GM18526 (cell line): ENCODE results near the gene OR10H5.

Experiments used
- POLR2A ChIP-seq: IDR thresholded peaks from 3 replicates; pipeline ENCODE4 v1.6.1; 2011; ENCODE audit not compliant: insufficient read length; ENCODE audit errors: extremely low read depth

Gene OR10H5, protein sequence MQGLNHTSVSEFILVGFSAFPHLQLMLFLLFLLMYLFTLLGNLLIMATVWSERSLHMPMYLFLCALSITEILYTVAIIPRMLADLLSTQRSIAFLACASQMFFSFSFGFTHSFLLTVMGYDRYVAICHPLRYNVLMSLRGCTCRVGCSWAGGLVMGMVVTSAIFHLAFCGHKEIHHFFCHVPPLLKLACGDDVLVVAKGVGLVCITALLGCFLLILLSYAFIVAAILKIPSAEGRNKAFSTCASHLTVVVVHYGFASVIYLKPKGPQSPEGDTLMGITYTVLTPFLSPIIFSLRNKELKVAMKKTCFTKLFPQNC

DNA sequence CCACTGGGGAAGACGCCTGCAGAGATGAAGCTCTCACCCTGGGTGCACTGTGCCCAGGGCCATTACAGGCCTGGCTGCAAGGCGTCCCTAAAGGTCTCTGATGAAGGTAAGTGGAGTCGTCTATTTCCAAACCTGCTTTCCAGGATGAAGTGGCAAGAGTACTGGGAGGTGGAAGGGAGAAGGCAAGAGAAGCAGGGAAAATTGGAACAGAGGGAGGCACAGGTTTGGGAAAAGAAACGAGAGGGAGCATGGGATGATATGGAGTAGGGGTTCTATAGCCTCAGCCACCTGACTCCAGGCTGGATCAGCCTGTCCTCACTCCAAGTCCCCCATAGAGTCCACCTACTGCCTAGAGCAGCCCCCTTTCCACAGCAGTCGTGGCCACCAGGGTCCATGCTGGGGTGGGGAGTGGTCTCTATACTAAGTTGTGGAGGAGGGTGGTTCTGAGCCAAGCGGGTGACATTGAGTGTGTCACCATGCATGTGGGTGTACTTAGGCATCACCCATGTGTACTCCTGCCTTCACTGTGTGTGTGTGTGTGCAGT is at the start of gene OR10H5:
TSS of gene OR10H5 (plus strand) at position 51 of the 545 bp plus-strand sequence. CDS start 6,388 bp downstream, outside the sequence.
- no peak for TF ChIP-seq POLR2A

DNA sequence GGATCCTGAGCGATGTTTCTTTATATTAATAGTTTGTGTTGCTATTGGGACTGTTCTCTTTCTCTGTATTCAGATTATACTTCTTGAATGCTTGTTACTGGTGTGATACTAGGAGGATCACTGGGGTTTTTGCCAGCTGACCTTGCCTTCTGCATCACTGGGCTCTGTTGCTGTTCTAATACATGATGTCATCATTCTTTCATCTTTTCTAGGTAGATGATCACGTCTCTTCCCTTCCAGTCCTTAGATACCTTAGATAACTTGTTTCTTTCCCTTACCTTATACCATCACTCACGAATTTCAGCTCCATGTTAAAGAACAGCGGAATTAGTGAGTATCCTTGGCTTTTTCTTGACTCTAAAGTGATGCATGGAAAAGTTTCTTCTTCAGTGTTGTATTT is 49.7 kb upstream of the OR10H5 start, which contains the start of gene OR10H3:
TSS of gene OR10H3 (plus strand) at position 264 of the 400 bp plus-strand sequence. CDS start 3,408 bp downstream, outside the sequence.
- TF ChIP-seq POLR2A = no peak

DNA sequence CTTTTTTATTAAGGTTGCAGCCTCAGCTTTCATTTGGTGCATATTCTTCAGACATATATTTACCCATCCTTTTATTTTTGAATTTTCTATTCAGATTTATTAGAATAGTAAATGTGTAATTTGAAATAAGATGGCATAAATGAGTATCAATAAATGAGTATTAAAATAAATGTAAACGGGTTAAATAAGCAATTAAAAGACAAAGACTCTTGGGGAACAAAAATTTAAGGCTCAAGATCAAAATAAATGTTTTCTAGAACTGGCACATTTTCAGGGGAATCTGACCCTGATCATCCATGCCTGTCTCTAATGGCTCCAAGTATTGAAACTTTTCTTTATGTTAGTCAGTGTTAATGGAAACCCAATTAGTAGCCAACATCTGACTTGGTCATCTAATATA is 46.7 kb upstream of the OR10H5 start:
- TF ChIP-seq POLR2A = no peak

DNA sequence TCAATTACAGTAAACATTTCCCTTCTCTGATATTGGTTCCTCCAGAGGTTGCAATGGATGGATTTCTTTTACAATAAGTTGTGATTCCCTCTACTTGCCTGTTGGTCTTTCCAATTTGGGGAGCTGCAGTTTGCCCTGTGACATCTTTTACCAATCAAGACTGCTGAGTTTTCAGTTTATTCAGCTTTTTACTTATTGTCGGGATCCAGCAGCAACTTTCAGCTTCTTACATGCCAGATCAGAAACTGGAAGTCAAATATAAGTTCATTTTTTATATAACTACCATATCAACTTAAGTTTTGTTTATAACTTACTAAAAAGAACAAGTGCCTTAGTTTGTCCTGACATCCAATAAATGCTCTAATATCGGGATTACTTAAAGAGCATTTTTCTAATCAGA is 39.2 kb upstream of the OR10H5 start:
- no peak for TF ChIP-seq POLR2A

DNA sequence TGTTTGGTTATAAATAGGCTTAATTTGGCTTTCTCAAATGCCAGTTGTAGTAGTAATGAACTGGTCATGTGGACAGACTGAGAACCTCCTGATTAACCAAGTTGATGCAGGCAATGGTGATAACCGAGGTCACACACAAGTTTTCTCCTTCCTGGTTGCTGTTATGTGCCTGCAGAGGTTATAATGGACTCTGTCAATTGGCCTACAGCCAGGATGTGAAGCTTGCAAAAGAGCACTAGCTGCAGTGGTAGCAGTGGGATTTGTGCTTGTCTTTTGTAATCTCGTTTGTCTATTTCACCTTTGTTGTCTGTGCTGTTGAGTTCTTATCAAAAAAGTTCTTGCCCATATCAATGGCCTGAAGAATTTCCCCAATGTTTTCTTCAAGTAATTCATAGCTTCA is 29.1 kb upstream of the OR10H5 start:
- no peak for TF ChIP-seq POLR2A

DNA sequence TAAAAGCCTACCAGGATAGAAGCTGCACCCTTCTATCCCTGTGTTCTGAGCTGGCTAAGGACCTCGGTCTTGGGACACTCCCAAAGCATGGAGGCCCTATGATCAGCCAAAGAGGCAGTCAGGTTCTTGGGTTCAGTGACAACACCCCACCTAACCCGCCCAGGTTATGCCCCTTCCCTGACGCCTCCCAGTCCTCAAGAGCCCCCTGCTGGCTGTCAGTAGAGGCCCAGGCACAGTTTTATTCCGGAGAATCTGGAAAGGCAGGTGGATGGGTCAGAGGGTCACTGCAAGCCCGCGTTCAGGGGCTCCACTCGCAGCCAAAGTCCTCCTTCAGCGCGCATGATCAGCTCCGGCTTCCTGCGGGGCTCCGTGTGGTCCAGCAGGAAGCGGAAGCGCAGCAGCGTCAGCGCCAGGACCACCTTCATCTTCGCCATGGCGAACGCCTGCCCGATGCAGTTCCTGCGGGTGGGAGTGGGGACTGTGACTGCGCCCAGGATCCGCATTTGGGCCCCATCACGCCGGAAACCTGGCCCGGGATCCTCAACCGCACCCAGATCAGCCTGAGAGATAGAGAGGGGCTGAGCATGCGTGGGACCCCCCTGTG is 27.4 kb upstream of the OR10H5 start:
- no peak for TF ChIP-seq POLR2A

DNA sequence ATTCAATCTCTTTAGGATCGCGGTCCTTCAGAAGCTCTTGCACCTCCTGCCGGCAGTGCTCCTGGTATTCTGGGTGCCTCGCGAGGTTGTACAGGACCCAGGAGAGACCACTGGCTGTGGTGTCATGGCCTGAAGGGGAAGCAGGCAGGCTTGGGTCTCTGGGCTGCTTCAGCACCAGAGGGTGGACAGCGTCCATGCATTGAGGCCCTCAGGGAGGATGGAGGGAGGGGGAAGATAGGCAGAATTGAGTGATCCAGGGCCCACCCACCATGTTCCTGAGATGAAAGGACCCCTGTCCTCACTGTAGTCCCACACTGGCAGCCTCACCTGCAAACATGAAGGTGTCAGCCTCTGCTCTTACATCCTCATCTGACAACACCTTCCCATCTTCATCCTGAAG is 17.9 kb upstream of the OR10H5 start:
- TF ChIP-seq POLR2A = no peak

DNA sequence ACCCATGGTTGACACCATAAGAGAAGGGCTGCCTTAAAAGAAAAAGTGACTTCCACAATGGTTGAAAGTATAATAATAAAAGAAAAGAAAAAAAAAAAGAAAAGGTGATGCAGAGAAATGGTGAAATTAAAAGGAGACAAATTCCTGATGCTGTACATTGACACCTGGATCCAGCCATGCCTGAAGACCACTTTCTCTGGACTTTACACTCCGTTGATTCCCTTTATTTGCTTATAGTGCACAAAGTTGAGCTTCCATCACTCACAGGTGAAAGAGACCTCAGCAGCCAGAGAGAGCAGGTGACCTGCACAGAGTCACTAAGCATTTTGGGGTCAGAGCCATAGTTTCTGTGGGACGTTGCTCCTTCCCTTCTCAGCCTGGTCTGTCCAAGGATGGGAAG is 12.2 kb upstream of the OR10H5 start:
- no peak for TF ChIP-seq POLR2A

DNA sequence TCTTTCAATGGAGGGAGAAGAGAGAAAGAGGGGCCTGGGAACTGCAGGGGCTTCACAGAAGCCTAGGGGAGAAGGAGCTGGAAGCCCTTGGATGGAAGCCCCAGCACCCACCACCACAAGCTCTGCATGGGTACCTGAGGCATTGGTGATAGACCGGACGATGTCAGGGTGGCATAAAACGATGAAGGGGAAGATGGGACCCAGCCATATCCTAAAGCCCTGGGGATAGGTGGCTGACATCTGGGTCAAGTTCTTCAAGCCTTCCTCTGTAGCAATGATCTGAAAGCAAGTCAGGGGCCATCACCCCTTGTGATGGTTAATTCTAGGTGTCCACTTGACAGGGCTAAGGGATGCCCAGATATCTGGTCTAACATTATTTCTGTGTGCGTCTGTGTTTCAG is 11.2 kb upstream of the OR10H5 start:
- TF ChIP-seq POLR2A = no peak

DNA sequence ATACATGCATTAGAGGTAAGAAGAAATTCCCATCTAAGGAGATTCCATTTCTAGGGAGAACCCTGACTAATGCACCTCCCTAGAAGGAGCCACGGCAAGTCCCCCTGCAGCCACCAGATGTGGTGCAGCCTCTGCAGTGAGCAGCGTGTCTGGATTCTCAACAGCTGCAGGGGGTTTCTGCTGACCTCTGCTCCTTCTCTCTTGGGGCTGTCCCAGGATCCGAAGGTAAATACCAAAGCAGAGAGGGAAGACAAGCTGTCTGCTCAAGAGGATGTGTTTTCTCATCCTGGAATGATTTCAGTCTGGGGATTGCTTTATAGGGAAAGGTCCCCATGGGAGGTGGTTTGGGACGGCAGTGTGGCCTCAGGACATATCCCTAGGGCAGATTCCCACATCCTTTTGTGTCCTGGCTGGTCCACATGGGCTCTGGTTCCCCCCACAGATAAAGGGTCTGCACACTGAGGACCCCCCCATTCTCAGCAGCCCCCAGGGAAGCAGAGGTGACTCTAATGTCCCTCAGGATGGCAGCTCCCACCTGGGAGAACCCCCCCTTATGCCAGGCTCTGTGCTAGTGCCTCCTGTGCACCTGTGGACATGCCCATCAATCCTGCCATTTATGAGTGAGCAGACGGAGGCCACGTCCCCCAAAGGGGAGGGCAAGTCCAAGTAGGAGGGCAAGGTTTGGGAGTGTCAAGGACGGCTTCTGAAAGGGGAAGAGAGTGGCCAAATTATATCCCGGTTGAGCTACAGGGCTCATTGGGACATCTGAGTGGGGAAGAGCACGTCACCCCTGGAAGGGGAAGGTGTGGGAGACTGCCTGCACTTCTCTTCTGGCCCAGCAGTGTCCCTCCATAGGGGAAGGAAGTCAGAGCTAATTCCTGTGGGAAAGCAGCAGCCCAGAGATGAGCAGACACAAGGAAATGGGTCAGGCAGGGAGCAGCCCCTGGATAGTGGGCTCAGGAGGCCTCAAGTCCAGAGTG is 10.2 kb upstream of the OR10H5 start:
- no peak for TF ChIP-seq POLR2A

DNA sequence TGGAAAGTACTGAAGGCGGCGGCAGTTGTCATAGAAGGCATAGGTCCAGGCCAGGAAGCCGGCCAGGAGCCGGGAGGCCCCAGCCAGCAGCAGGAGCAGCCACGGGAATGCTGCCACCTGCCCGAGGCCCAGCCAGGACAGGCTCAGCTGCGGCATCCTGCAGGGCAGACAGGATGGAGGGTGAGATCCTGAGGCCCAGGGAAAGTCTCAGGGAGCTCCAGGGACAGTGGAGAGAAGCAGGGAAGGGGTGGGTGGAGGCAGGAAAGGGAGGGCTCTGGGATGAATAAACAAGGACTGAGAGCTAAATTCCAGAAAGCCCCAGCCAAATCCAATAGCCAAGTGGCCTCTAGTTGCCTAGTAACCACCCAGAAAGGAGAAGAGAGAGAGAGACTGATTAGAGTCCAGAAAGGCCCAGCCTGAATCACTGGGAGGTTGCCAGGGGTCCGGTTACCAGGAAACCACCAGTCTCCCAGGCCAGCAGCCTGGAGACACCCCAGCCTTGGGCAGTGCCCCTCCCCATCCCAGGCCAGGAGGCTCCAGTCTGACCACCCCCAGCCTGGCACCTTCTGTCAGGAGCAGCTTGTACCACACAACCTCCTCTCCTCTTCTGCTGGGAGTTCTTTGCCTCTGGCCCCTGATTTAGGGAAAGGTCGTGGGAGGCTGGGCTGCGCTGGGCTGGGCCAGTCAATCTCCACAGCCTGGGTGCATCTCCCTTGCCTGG is 7.5 kb upstream of the OR10H5 start:
- no peak for TF ChIP-seq POLR2A

DNA sequence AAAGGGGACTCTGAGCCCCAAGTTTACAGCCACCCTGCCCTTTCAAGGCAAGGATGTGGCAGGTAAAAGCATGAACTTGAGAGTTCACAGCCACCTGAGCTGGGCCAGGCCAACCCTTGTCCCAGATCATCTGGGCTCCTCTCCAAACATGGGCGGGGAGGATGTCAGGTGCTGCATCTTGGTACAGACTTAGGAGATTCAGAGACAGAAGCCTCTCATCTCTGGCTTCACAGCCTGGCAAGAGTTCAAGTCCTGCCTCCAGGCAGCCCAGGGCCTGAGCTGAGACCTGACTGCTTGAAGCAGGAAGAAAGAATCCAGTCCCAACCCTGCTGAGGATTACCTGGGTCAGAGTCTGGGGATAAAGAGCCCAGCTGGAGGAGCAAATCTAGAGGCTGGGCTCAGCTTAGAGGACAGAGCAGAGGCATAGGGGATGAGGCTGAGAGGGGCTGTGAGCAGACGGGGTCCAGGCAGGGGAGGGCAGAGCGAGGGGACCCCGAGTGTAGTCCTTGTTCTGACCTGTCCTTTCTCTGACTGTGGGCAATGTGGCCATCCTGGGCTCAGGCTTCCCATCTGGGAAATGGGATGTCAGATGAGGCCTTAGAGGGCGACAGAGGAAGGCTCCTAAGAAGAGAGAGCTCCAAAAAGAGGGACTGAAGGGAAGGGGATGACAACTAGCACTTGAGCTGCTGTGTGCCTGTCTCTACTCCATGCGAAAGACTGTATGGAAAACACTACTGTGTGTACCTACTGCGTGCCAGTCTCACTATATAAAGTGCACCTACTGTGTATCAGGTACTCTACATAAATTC is 6.6 kb upstream of the OR10H5 start:
- TF ChIP-seq POLR2A = no peak

DNA sequence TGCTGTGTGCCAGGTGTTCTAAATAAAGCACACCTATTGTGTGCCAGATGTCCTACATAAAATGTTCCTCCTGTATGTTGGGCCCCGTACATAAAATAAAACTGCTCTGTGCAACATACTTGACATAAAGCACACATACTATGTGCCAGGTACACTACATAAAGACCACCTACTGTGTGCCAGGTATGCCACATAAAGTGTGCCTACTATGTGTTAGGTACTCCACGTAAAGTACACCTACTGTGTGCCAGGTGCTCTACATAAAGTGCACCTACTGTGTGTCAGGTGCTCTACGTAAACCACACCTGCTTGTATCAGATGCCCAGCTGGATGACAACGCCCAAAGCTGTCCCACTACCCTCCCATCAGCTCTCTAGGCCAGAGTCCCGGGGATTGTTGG is 5.8 kb upstream of the OR10H5 start:
- TF ChIP-seq POLR2A = no peak

DNA sequence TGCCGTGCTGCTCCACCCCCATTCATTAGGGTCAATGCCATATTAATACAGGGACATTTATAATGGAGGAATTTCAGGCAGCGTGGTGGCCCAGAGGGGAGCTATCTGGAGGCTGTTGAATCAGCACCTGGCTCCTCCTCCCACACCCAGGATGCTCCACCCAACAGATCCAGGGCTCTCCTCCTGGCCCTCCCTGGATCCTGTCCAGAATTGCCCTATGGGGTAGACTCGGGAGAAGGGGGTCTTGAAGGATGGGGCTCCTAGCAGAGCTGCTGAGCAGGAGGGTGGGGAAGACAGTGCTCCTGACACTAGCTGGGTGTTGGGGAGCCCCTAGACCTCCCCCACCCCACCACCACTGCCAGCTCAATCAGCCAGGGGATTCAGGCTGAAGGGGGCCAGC is 5.2 kb upstream of the OR10H5 start:
- TF ChIP-seq POLR2A = no peak
